Measurements from ENCODE around the gene HIVEP1.

DNA sequence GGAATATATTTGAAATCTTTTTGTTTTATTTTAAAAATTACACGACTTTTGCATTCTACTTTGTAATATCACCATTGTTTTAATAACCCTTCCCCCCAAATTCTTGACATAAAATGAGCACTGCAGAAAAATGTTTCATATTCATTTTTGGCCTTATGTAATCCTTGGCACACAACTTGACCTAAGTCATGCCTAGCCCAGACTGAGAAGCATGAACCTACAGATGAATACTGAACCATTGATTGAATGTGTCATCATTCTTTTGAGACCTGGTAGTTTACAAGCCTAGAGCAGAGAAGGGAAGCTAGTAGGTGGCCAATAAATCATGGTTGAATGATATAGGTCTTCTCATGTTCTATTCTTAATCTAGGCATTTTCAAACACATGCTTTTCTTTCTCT is 188.6 kb downstream of the HIVEP1 start:
- TF ChIP-seq, protein P1, sequence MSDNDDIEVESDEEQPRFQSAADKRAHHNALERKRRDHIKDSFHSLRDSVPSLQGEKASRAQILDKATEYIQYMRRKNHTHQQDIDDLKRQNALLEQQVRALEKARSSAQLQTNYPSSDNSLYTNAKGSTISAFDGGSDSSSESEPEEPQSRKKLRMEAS (IDR thresholded peaks at IDR 0.05): no peak
- TF ChIP-seq, protein P2, sequence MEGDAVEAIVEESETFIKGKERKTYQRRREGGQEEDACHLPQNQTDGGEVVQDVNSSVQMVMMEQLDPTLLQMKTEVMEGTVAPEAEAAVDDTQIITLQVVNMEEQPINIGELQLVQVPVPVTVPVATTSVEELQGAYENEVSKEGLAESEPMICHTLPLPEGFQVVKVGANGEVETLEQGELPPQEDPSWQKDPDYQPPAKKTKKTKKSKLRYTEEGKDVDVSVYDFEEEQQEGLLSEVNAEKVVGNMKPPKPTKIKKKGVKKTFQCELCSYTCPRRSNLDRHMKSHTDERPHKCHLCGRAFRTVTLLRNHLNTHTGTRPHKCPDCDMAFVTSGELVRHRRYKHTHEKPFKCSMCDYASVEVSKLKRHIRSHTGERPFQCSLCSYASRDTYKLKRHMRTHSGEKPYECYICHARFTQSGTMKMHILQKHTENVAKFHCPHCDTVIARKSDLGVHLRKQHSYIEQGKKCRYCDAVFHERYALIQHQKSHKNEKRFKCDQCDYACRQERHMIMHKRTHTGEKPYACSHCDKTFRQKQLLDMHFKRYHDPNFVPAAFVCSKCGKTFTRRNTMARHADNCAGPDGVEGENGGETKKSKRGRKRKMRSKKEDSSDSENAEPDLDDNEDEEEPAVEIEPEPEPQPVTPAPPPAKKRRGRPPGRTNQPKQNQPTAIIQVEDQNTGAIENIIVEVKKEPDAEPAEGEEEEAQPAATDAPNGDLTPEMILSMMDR (IDR thresholded peaks at IDR 0.05; ENCODE audit: control extremely low read depth in 1 of 3, insufficient read depth in 1 of 3, low read depth in 1 of 3, low read length in 3 of 3): no peak
- no peak for TF ChIP-seq TAF7 (optimal IDR thresholded peaks at IDR 0.05; ENCODE audit: borderline replicate concordance, low read depth, low read length)
- no peak for TF ChIP-seq SP1 (IDR thresholded peaks at IDR 0.05; ENCODE audit: low read depth, low read length)
